AG08396 (cell line): ENCODE measurements around the gene DPP6.
A peak's percentile ranks its signal among the peaks of the same experiment; 100 is the strongest.

Source experiments
- DNase-seq: peaks from one replicate; pipeline ENCODE4 v3.0.0; 2012; ENCODE audit warnings: low spot score, mixed read lengths

The DPP6 gene

GRCh38 chr7:154709840-154710520 is 657.8 kb downstream of the DPP6 start:
- DNase-seq: no peak

DNA sequence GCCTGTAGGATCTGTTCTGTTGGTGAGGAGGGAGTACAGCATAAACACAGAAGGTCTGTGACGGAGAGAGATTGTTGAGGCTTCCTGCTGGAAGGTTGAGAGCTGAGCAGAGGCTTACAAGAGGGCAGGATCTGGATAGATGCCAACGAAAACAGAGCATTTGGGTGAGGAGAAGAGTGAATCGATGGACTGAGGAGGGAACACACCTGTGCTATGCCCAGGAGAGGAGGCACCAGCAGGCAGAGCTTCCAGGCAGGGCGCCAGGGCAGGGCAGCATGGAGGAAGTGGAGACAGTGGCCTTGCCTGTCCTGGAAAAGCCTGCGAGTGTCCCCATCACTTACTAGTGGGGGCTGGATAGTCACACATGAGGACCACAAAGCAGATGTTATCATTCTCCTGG is 667.8 kb downstream of the DPP6 start:
- no peak for DNase-seq

DNA sequence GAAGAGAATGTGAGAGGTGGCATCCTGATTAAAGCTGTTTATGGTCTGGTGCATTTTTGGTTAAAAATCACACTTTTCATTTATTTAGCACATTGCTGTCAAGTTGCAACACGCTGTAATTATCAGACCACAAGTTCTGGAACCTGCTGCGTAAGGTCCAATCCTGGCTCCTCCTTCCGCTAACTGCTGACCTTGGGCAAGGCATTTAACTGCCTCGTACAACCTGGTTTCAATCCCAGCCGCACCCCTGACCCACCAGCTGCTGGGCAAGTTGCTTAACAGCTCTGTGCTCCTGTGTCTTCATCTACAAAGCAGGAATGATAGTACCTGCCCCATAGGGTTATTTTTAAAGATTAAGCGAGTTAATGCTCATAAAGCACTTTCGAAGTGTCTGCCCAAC is 668.9 kb downstream of the DPP6 start:
- no peak for DNase-seq

- no peak for DNase-seq
Observed at GRCh38 chr7:154726368-154726767, 674.2 kb downstream of the DPP6 start.

GRCh38 chr7:154729056-154729455 is 676.9 kb downstream of the DPP6 start:
- no peak for DNase-seq

DNA sequence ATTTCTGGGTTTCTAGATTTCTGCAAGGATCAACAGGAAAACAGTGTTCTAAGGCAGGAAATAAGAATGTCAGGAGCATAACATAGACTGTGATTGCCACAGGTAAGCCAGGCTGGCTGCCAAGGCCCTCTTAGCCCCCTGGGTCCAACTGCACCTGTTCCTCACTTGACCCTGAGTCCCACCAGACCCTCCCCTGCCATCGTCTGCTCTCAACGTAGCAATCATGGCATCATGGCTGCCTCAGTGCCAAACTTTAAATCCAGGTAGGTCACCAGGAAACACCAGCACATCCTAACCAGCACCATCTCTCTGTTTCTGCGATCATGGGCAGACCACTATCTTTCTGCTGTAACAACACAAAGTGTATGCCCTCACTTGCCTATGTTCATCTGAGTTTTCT is 683.6 kb downstream of the DPP6 start:
- no peak for DNase-seq

DNA sequence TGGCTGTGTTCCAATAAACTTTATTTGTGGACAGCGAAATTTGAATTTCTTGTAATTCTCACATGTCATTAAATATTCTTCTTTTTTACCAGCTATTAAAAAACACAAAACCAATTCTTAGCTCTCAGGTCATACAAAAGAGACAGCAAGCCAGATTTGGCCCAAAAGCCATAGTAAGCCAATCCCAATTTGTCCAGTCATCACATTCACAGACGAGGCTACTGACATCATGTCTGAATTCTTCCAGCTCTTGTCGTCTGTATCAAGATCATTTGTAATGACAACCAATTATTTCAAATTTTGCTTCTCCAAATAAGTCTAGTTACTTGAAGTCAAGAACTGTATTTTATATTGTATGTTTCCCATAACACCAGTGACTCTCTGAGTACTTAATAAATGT is 684.2 kb downstream of the DPP6 start:
- DNase-seq: no peak

- no peak for DNase-seq
Observed at GRCh38 chr7:154738216-154738615, 686.0 kb downstream of the DPP6 start.

GRCh38 chr7:154741131-154741530 is 688.9 kb downstream of the DPP6 start:
- no peak for DNase-seq

GRCh38 chr7:154743206-154743605 is 691.0 kb downstream of the DPP6 start:
- DNase-seq: no peak

DNA sequence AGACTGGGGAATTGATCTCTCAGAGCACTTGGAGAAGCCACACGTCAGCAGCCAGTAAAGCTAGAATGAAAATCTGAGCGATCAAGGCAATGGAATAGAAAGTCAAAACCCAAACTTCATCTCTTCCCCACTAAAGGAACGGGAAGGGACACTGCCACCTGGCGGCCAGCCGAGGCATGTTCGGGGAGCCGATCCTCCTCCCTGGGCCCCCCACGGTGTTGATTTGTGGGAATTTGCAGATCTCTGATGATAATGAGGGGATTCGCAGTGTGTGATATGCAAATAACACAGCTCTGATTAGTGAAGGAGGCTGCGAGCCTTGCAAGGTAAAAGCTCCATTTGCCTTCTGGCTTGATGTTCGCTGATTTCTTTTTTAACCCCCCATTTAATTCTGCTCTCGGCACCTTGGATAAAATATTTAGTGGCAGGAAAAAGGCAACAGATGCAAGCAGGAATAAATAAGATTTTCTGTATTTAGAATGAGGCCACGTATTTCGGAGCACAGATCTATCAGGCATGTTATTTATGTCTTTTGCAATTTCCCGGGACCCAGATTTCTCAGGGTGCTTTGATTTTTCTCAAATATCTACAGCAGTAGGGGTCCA is 692.2 kb downstream of the DPP6 start:
- peak; percentile 19 for DNase-seq

- DNase-seq: no peak
Observed at GRCh38 chr7:154744861-154745258, 692.7 kb downstream of the DPP6 start.

GRCh38 chr7:154746571-154747360 is 694.6 kb downstream of the DPP6 start:
- DNase-seq: no peak

DNA sequence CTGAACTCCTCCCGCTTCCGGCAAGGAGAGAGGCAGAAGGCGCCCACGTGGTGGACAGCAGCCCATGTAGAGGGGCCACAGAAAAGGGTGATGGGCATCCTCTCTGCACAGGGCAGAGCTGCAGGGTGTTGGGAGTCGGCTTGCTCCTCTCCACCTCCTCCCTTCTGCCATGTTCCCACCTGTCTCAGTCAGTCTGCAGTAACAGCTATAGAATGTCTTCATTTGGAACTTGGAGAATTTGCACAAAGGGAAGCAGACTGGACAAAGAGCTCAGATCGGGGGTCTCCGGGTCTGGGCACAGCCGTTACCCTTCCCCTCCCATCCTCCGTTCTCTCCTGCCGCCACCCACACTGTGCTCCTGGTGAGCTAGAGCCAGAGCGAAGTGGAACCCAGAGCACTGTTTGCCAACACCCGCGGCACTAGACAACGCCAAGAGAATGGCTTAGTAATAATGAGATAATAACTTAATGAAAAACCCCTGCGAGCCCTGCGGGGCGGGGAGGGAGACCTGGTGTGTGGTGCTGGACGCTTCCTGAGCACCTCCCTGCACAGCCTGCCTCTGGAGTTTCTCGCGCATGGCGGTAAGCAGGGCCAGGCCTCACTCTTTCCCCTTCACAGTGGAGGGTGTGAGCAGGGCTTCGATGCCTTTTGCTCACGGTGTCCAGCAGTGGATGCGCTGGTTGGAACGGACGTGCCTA is 696.0 kb downstream of the DPP6 start:
- no peak for DNase-seq

DNA sequence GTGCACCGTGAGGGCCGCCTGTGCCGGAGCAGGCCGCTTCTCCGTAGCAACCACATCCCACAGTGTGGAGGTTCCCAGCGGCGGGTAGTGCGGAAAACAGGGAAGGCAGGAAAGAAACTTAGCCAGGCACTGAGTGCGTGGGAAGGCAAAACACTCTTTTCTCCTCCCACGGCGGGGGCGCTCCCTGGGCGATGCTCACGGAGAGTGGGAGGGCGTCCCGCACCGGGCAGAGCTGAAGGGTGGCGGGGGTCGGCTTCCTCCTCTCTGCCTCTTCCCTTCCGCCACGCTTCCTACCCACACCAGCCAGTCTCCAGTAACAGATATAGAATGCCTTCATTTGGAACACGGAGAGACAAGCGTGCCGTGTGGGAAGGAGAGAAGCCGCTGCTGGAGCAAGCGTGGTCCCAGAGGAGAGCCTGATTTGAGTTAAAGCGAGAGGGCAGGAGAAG is 698.2 kb downstream of the DPP6 start:
- no peak for DNase-seq

GRCh38 chr7:154753226-154753625 is 701.0 kb downstream of the DPP6 start:
- no peak for DNase-seq

- DNase-seq: no peak
Observed at GRCh38 chr7:154757756-154758155, 705.6 kb downstream of the DPP6 start.

DNA sequence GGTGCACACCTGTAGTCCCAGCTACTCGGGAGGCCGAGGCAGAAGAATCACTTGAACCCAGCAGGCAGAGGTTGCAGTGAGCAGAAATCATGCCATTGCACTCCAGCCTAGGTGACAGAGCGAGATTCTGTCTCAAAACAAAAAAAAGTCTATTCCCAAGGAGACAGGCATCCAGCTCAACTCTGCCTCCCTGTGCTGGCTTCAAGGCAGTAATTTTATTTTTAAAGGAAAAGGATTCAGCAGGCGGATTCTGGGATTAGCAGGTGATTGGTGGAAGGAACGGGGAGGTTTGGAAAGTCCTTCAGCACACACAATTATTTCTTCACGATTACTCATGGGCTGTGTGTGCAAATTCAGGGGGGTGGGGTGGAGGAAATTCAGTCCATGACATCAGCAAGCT is 707.8 kb downstream of the DPP6 start:
- DNase-seq: no peak

GRCh38 chr7:154765118-154765517 is 712.9 kb downstream of the DPP6 start:
- DNase-seq: no peak

- no peak for DNase-seq
Observed at GRCh38 chr7:154767142-154767541, 714.9 kb downstream of the DPP6 start.

DNA sequence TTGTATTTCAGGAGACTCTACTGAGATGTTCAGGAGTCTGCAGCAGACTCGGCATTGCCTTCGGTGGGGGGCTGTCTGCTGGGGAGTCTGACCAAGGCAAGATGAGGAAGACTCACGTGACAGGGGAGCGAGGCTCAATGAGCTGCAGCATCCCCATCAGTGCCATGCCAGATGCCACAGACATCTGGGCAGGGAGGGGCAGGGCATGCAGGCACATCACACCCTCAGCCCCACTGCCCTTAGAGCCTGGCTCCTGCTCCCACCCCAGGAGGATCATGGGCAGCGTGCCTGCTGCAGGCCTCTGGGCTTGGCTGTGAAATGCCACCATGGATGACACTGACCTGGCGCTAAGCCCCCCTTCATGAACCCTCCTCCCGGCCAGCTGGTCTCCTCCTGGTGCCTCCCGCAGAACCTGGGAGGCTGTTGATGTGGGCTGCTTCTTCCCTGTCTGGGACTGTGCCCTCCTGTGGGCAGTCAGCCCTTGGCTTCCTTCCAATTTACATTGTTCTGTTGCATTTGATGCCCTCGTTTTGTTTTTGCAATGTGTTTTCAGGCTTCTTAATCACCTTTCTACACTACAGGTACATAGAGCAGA is 715.7 kb downstream of the DPP6 start:
- no peak for DNase-seq

- DNase-seq: no peak
Observed at GRCh38 chr7:154769001-154769400, 716.8 kb downstream of the DPP6 start.
